CD4-positive, alpha-beta memory T cell (primary cell): ENCODE measurements around the gene HSF2. TPM values are rescaled to one million over a fixed set of nuclear protein-coding genes. Genes with fewer than 3 reads are reported as not detected.
A peak's percentile ranks its signal among the peaks of the same experiment; 100 is the strongest.

Experiments
- CTCF ChIA-PET: fragments of 350-600 bp; sonication (Branson Sonifier 250); formaldehyde crosslinking; loops from one replicate; lab custom pipeline; 2021; ENCODE audit warnings: inconsistent platforms; ENCODE audit not compliant: partially characterized antibody; lab: Charles Lee
- POLR2A ChIA-PET: fragments of 350-600 bp; sonication (Branson Sonifier 250); formaldehyde crosslinking; loops from one replicate; lab custom pipeline; 2021; ENCODE audit not compliant: partially characterized antibody; lab: Charles Lee
- DNase-seq, 5 donors: peaks; one replicate each; pipeline versions ENCODE4 v3.0.0 to v3.0.0-alpha.2; 2020 to 2022; ENCODE audit warnings: mixed read lengths in 1 of 5
- H3K27ac ChIP-seq: one replicate; pipeline ENCODE4 v1.7.0; 2013; ENCODE audit warnings: low read depth, low read length
- H3K27me3 ChIP-seq: 2 replicates; pipeline ENCODE4 v1.7.0; 2013; ENCODE audit warnings: mild to moderate bottlenecking, low read length, moderate library complexity; ENCODE audit not compliant: insufficient read depth
- H3K36me3 ChIP-seq: 2 replicates; pipeline ENCODE4 v1.7.0; 2013; ENCODE audit warnings: mild to moderate bottlenecking, low read length, moderate library complexity; ENCODE audit not compliant: insufficient read depth
- H3K4me1 ChIP-seq: 2 replicates; pipeline ENCODE4 v1.7.0; 2013; ENCODE audit warnings: mild to moderate bottlenecking, low read length, moderate library complexity; ENCODE audit not compliant: insufficient read depth
- H3K4me3 ChIP-seq, 2 donors: one replicate each; pipeline ENCODE4 v1.7.0; 2013; ENCODE audit warnings: low read length in 2 of 2, mild to moderate bottlenecking in 1 of 2
- H3K9me3 ChIP-seq, 2 donors: one replicate each; pipeline ENCODE4 v1.7.0; 2013; ENCODE audit warnings: low read length in 2 of 2, control low read depth in 1 of 2; ENCODE audit not compliant: control insufficient read depth in 1 of 2
- H3K27ac Mint-ChIP-seq, 7 donors: one replicate each; pipeline ENCODE4 v1.8.0; 2020 to 2021; ENCODE audit warnings: mixed read lengths in 7 of 7, mild to moderate bottlenecking in 6 of 7, inconsistent platforms in 3 of 7, moderate library complexity in 3 of 7
- H3K27me3 Mint-ChIP-seq, 2 donors: one replicate each; pipeline ENCODE4 v1.8.0; 2020 to 2021; ENCODE audit warnings: mixed read lengths in 2 of 2
- H3K36me3 Mint-ChIP-seq, 2 donors: one replicate each; pipeline ENCODE4 v1.8.0; 2020 to 2021; ENCODE audit warnings: mixed read lengths in 2 of 2, inconsistent platforms in 1 of 2, mild to moderate bottlenecking in 1 of 2
- H3K4me1 Mint-ChIP-seq, 4 donors: one replicate each; pipeline ENCODE4 v1.8.0; 2020 to 2021; ENCODE audit warnings: mixed read lengths in 4 of 4, mild to moderate bottlenecking in 1 of 4
- H3K4me3 Mint-ChIP-seq, 8 donors: one replicate each; pipeline ENCODE4 v1.8.0; 2020 to 2021; ENCODE audit warnings: mixed read lengths in 8 of 8, mild to moderate bottlenecking in 7 of 8, moderate library complexity in 6 of 8, inconsistent platforms in 3 of 8
- H3K9me3 Mint-ChIP-seq, 8 donors: one replicate each; pipeline ENCODE4 v1.8.0; 2020 to 2021; ENCODE audit warnings: mixed read lengths in 8 of 8, mild to moderate bottlenecking in 5 of 8, inconsistent platforms in 3 of 8, moderate library complexity in 1 of 8
- intact Hi-C: fragments of 100-400 bp; cut with micrococcal nuclease; formaldehyde crosslinking; loops from one replicate; pipeline ENCODE4 v1.15.1; 2023
- polyA plus RNA-seq, 2 donors: library from polyadenylated mRNA; unstranded; fragments of 300-500 nt; fragmentation: Illumina TruSeq; gene quantifications; one replicate each; pipeline ENCODE4 v1.2.3, GENCODE V29; 2021
- total RNA-seq, 2 experiments: library from RNA; stranded (reverse); gene quantifications; one replicate each; pipeline ENCODE4 v1.2.3, GENCODE V29; 2021

HSF2 gene
- total and polyA plus RNA-seq, 4 experiments from 2014 or later: 15.7 to 20.7 (median 16.6) TPM

DNA sequence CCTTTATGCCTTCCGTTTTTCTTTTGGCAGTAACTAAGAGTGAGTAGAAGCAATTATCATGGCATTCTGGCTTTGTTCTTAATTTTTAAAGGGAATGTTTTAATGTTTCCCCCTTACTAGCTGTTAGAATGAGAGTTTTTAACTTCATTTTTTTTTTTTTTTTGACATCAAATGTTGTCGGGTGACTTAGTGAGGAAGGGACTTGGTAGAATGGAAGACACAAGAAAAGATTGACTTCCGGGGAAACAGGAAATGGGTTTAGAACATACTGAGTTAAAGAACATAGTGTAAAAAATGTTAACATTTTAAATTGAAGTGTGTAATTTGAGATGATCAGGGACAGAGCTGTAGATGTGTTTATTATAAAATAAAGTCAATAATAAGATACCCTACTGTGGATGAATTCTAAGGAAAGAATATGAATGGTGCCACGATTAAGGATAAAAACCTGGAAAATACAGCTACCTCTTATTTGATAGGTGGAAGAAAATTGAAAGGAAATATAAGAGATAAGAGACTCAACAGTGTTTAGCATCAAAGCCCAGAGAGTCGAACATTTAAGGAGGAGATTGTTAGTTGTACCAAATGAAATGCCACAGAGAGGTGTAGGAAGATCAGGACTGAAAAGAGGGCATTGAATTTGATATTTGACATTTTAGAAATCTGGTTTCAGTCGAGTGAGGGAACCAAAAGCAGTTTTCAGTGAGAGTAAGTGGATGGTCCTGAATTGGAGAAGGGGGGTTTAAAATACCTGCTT is 9.4 kb downstream of the HSF2 start:
- intact Hi-C loops: loop anchor here (1.0 to 2.0 kb wide), 2 partner anchors 10 to 62 kb away; partner anchors contain the start of genes HSF2 and SERINC1
- Histone ChIP-seq H3K4me3 (no peak overlapping the region), H3K4me1 (peaks cover 25% of the 10 kb centered on the region), H3K27me3 (no peaks in the 10 kb centered on the region), H3K9me3 (no peaks in the 10 kb centered on the region), H3K27ac (peak overlapping the region; percentile 45), H3K36me3 (no peaks in the 10 kb centered on the region)
- POLR2A ChIA-PET: interaction anchor here (1.0 to 4.5 kb wide), 4 partner anchors 10 to 63 kb away, joined by 3 to 23 read pairs (median 7); partner anchors contain the start of genes HSF2 and SERINC1
- peak overlapping the region; percentile 70 to 85 (median 75) for H3K4me3 Mint-ChIP-seq
- H3K36me3 Mint-ChIP-seq: peaks cover 17% of the 10 kb centered on the region in 2 donors
- H3K27ac Mint-ChIP-seq: peak overlapping the region; percentile 76 to 95 (median 88)
- H3K27me3 Mint-ChIP-seq: no peaks in the 10 kb centered on the region
- DNase-seq: peak in 4 of 5 donors; percentile 30 to 44 (median 35)
- peaks cover 34 to 71% (median 54%) of the 10 kb centered on the region in 4 donors for H3K4me1 Mint-ChIP-seq
- H3K9me3 Mint-ChIP-seq: peaks cover 0 to 3% (median 0%) of the 10 kb centered on the region in 8 donors
- CTCF ChIA-PET: interaction anchor here (0.7 to 1.5 kb wide), 3 partner anchors 9 to 83 kb away, joined by 3 to 5 read pairs (median 4); partner anchors contain the start of gene HSF2

DNA sequence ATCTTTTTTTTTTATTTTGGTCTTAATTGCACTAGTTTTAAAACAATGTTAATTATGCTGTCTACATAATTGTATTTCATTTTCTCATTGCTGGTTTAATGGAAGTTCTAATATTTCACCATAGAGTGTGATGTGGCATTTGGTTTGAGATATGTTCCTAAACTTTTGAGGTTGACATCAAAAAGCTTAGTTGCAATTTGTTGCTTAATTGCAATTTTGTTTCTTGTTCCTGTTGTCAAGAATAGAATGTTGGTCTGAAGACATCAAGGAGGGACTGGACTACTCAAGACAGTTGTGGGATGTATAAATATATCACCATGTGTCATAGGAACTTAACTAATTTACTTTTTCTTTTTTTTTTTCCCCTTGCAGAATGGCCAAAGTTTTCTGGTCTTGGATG is 12.5 kb downstream of the HSF2 start:
- H3K4me3 Mint-ChIP-seq: no peak overlapping the region
- intact Hi-C loops: no loop called here
- peaks cover 22 to 47% (median 33%) of the 10 kb centered on the region in 4 donors for H3K4me1 Mint-ChIP-seq
- CTCF ChIA-PET: interaction anchor here (1.1 to 1.6 kb wide), 2 partner anchors 13 to 79 kb away, joined by 4 to 6 read pairs; partner anchors contain the start of gene HSF2
- POLR2A ChIA-PET: no interaction called here
- H3K9me3 Mint-ChIP-seq: peaks cover 0 to 3% (median 0%) of the 10 kb centered on the region in 8 donors
- Histone ChIP-seq H3K27ac (no peak overlapping the region), H3K36me3 (no peaks in the 10 kb centered on the region), H3K4me3 (no peak overlapping the region), H3K9me3 (no peaks in the 10 kb centered on the region), H3K4me1 (peaks cover 25% of the 10 kb centered on the region), H3K27me3 (no peaks in the 10 kb centered on the region)
- no peak overlapping the region for H3K27ac Mint-ChIP-seq
- no peaks in the 10 kb centered on the region for H3K27me3 Mint-ChIP-seq
- H3K36me3 Mint-ChIP-seq: peaks cover 26 to 36% of the 10 kb centered on the region in 2 donors
- DNase-seq: no peak

DNA sequence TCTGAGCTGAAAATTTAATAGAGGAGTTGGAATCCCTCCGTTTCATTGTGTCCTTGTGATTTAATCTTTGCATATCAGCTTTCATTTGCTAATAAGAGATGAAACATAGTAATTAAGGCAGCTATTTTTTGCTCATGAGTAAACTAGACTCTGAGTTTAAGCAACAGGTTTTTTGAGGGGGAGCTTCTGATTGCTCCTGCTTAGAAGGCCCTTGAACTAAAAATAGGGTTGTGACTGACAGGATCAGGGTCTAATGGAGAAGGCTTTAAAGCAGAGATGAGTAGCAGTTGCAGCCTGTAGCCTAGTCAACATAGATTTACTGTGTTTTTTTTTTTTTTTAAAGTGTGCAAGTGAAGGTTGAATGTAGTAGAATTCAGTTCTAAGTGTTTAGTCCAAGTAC is 17.4 kb downstream of the HSF2 start:
- Histone ChIP-seq H3K27ac (no peak overlapping the region), H3K4me1 (no peaks in the 10 kb centered on the region), H3K27me3 (no peaks in the 10 kb centered on the region), H3K9me3 (no peaks in the 10 kb centered on the region), H3K4me3 (no peak overlapping the region), H3K36me3 (peaks cover 7% of the 10 kb centered on the region)
- POLR2A ChIA-PET: interaction anchor here (1.5 kb wide), 1 partner anchor 54 kb away, joined by 4 read pairs; no protein-coding TSS in a partner anchor
- DNase-seq: no peak
- H3K36me3 Mint-ChIP-seq: peaks cover 41 to 55% of the 10 kb centered on the region in 2 donors
- peaks cover 0 to 7% (median 3%) of the 10 kb centered on the region in 4 donors for H3K4me1 Mint-ChIP-seq
- intact Hi-C loops: no loop called here
- no peaks in the 10 kb centered on the region for H3K9me3 Mint-ChIP-seq
- CTCF ChIA-PET: interaction anchor here (0.9 to 1.1 kb wide), 2 partner anchors 18 to 35 kb away, joined by 3 read pairs; partner anchors contain the start of gene HSF2
- peak overlapping the region in 1 of 7 donors; percentile 55 for H3K27ac Mint-ChIP-seq
- no peak overlapping the region for H3K4me3 Mint-ChIP-seq
- H3K27me3 Mint-ChIP-seq: no peaks in the 10 kb centered on the region

DNA sequence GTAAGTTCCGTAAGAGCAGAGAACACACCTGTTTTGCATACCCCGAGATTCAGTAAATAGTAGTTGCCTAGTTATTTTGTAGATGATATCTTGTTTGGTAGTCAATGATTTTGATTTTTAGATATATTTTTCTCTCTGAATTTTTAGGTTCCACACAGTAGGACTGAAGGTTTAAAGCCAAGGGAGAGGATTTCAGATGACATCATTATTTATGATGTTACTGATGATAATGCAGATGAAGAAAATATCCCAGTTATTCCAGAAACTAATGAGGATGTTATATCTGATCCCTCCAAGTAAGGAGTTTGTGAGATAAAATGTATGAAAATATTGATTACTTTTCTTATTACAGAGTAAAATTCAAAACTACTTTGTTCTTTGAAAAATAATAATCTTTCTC is 22.6 kb downstream of the HSF2 start:
- H3K36me3 Mint-ChIP-seq: peaks cover 54 to 61% of the 10 kb centered on the region in 2 donors
- H3K4me3 ChIP-seq: no peak overlapping the region
- H3K9me3 ChIP-seq: no peaks in the 10 kb centered on the region
- H3K27ac Mint-ChIP-seq: no peak overlapping the region
- DNase-seq: no peak
- no peaks in the 10 kb centered on the region for H3K9me3 Mint-ChIP-seq
- no peak overlapping the region for H3K27ac ChIP-seq
- peaks cover 31% of the 10 kb centered on the region for H3K36me3 ChIP-seq
- no peaks in the 10 kb centered on the region for H3K4me1 ChIP-seq
- no peaks in the 10 kb centered on the region for H3K27me3 Mint-ChIP-seq
- intact Hi-C loops: no loop called here
- no peaks in the 10 kb centered on the region for H3K27me3 ChIP-seq
- H3K4me3 Mint-ChIP-seq: no peak overlapping the region
- ChIA-PET CTCF (no interaction called here), POLR2A (no interaction called here)
- no peaks in the 10 kb centered on the region for H3K4me1 Mint-ChIP-seq

DNA sequence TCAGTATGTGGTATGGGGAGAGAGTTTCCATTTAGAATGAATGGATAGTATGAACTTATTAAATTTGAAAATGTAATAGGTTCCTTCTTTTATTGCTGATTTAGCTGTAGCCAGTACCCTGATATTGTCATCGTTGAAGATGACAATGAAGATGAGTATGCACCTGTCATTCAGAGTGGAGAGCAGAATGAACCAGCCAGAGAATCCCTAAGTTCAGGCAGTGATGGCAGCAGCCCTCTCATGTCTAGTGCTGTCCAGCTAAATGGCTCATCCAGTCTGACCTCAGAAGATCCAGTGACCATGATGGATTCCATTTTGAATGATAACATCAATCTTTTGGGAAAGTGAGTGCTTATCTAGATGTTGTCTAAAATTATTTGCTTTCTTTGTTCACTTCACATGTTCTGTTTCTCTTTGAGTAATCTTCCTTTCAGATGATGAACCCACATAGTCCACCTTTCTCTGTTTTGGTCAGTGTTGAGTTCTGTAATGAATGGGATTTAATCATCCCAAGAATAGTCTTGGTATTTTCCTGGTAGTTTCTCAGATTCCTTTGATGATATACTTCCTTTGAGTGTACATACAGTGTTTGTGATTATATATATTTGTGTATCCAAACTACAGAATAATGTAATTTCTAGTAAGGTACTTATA is 23.3 kb downstream of the HSF2 start:
- Histone ChIP-seq H3K27ac (no peak overlapping the region), H3K9me3 (no peaks in the 10 kb centered on the region), H3K27me3 (no peaks in the 10 kb centered on the region), H3K4me3 (no peak overlapping the region), H3K36me3 (peaks cover 34% of the 10 kb centered on the region), H3K4me1 (no peaks in the 10 kb centered on the region)
- CTCF ChIA-PET: no interaction called here
- intact Hi-C loops: no loop called here
- Mint-ChIP-seq H3K36me3 (peaks cover 54 to 62% of the 10 kb centered on the region in 2 donors), H3K27me3 (no peaks in the 10 kb centered on the region), H3K4me3 (no peak overlapping the region), H3K4me1 (no peaks in the 10 kb centered on the region), H3K27ac (no peak overlapping the region), H3K9me3 (no peaks in the 10 kb centered on the region)
- no peak for DNase-seq
- POLR2A ChIA-PET: no interaction called here

DNA sequence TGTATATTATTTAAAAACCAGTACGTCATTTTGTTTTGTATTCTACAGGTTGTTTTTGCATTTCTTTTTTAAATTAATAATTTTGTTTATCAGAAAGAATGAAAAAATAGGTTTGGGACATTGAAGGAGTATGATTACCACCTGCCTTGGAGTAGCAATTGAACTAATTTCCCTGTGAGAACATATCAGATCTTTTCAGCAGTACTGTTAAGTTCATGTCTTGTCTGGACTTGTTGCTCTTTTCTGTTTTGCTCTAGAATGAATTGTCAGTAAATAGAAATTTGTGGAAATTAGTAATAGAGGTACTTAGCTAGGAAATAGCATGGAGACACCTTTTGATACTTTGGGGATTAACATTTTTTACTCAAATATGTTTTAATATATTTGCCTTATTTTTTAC is 24.3 kb downstream of the HSF2 start:
- no peak for DNase-seq
- Mint-ChIP-seq H3K36me3 (peaks cover 57 to 66% of the 10 kb centered on the region in 2 donors), H3K27ac (no peak overlapping the region), H3K9me3 (no peaks in the 10 kb centered on the region), H3K27me3 (no peaks in the 10 kb centered on the region), H3K4me3 (no peak overlapping the region), H3K4me1 (no peaks in the 10 kb centered on the region)
- Histone ChIP-seq H3K27me3 (no peaks in the 10 kb centered on the region), H3K9me3 (no peaks in the 10 kb centered on the region), H3K4me1 (no peaks in the 10 kb centered on the region), H3K36me3 (peaks cover 38% of the 10 kb centered on the region), H3K27ac (no peak overlapping the region), H3K4me3 (no peak overlapping the region)
- ChIA-PET POLR2A (no interaction called here), CTCF (no interaction called here)
- intact Hi-C loops: no loop called here

DNA sequence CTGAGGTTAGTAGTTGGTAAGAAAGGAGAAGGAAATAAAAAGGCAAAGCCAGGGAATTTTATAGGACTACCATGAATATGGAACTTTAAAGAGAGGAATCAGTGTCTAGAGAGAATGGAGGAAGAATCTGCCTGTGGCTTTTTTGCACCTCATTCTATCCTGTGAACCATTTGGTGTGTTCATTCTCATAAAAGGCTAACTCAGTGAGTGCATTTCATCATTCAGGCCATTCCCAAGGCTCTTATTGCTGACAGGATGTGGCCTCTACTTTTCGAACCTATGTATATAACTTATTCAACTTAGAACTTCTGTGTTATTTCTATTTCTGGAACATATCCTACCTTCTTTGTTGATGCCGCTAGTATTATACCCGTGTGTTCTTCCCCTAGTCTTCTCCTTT is 27.1 kb downstream of the HSF2 start:
- H3K36me3 Mint-ChIP-seq: peaks cover 56 to 71% of the 10 kb centered on the region in 2 donors
- CTCF ChIA-PET: interaction anchor here (1.3 to 1.8 kb wide), 3 partner anchors 9 to 105 kb away, joined by 3 to 6 read pairs (median 3); no protein-coding TSS in a partner anchor

More for the DNA sequence above, 27.1 kb downstream of the HSF2 start:
- no peak for DNase-seq
- H3K4me1 Mint-ChIP-seq: no peaks in the 10 kb centered on the region
- POLR2A ChIA-PET: no interaction called here
- Histone ChIP-seq H3K4me3 (no peak overlapping the region), H3K4me1 (no peaks in the 10 kb centered on the region), H3K9me3 (no peaks in the 10 kb centered on the region), H3K36me3 (peaks cover 35% of the 10 kb centered on the region), H3K27me3 (no peaks in the 10 kb centered on the region), H3K27ac (no peak overlapping the region)
- no peak overlapping the region for H3K4me3 Mint-ChIP-seq
- peak overlapping the region in 3 of 7 donors; percentile 4 to 57 (median 20) for H3K27ac Mint-ChIP-seq
- intact Hi-C loops: no loop called here
- H3K9me3 Mint-ChIP-seq: no peaks in the 10 kb centered on the region
- H3K27me3 Mint-ChIP-seq: no peaks in the 10 kb centered on the region
